HepG2 (cell line): ENCODE results near the gene RASSF7. TPM values are rescaled to one million over a fixed set of nuclear protein-coding genes. Genes with fewer than 3 reads are reported as not detected.

Source experiments
- ARNTL ChIP-seq: sonication (generic); formaldehyde crosslinking; IDR thresholded peaks from 2 replicates; pipeline ENCODE4 v1.4.0; 2020; ENCODE audit warnings: mild to moderate bottlenecking, missing genetic modification reagents
- E2F1 ChIP-seq: sonication (generic); formaldehyde crosslinking; IDR thresholded peaks from 2 replicates; pipeline ENCODE4 v1.5.0; 2020; ENCODE audit warnings: missing genetic modification reagents
- ETV5 ChIP-seq: IDR thresholded peaks from 2 replicates; pipeline ENCODE4 v1.6.1; 2018; ENCODE audit warnings: missing biosample characterization, missing genetic modification reagents, inconsistent platforms, borderline replicate concordance
- GMEB2 ChIP-seq: IDR thresholded peaks from 2 replicates; pipeline ENCODE4 v1.6.1; 2016; ENCODE audit warnings: missing biosample characterization, missing genetic modification reagents, low read depth
- HNF4A ChIP-seq: sonication (generic); formaldehyde crosslinking; IDR thresholded peaks from 2 replicates; pipeline ENCODE4 v1.4.0; 2020; ENCODE audit warnings: missing genetic modification reagents
- IRF2 ChIP-seq: IDR thresholded peaks from 2 replicates; pipeline ENCODE4 v1.6.1; 2018; ENCODE audit warnings: missing genetic modification reagents, missing compliant biosample characterization
- JUNB ChIP-seq: sonication (generic); formaldehyde crosslinking; IDR thresholded peaks from 2 replicates; pipeline ENCODE4 v1.8.0; 2022; ENCODE audit warnings: missing genetic modification reagents, mild to moderate bottlenecking, borderline replicate concordance
- MEIS1 ChIP-seq: sonication (generic); formaldehyde crosslinking; IDR thresholded peaks from 2 replicates; pipeline ENCODE4 v1.9.0; 2021; ENCODE audit warnings: mild to moderate bottlenecking, missing genetic modification reagents, moderate library complexity, borderline replicate concordance
- MTF2 ChIP-seq: sonication (generic); formaldehyde crosslinking; IDR thresholded peaks from 2 replicates; pipeline ENCODE4 v1.5.0; 2020; ENCODE audit warnings: missing genetic modification reagents, borderline replicate concordance
- SMARCE1 ChIP-seq: fragments of 450-650 bp; IDR thresholded peaks from 2 replicates; pipeline ENCODE4 v1.6.1; 2017; ENCODE audit warnings: borderline replicate concordance
- SNRNP70 ChIP-seq: fragments of 200-400 bp; formaldehyde crosslinking; IDR thresholded peaks from 2 replicates; pipeline ENCODE4 v1.6.1; 2017; ENCODE audit warnings: mild to moderate bottlenecking, low read depth, low read length, moderate library complexity
- TFDP1 ChIP-seq: IDR thresholded peaks from 2 replicates; pipeline ENCODE4 v1.6.1; 2016; ENCODE audit warnings: missing compliant biosample characterization, missing genetic modification reagents, borderline replicate concordance
- THAP11 ChIP-seq: IDR thresholded peaks from 2 replicates; pipeline ENCODE4 v1.6.1; 2016; ENCODE audit warnings: missing biosample characterization, missing genetic modification reagents
- ZMAT5 ChIP-seq: sonication (generic); formaldehyde crosslinking; IDR thresholded peaks from 2 replicates; pipeline ENCODE4 v1.5.0; 2020; ENCODE audit warnings: mild to moderate bottlenecking, low read depth, missing genetic modification reagents, borderline replicate concordance
- ZNF136 ChIP-seq: sonication (generic); formaldehyde crosslinking; IDR thresholded peaks from 2 replicates; pipeline ENCODE4 v1.8.1; 2022; ENCODE audit warnings: low read depth, mild to moderate bottlenecking, moderate library complexity, missing genetic modification reagents
- ZNF282 ChIP-seq: fragments of 450-650 bp; IDR thresholded peaks from 2 replicates; pipeline ENCODE4 v1.6.1; 2018; ENCODE audit not compliant: partially characterized antibody
- ZNF577 ChIP-seq: sonication (generic); formaldehyde crosslinking; IDR thresholded peaks from 2 replicates; pipeline ENCODE4 v1.4.0; 2020; ENCODE audit warnings: mild to moderate bottlenecking, low read depth, missing genetic modification reagents, borderline replicate concordance
- ZNF589 ChIP-seq: sonication (generic); formaldehyde crosslinking; conservative IDR thresholded peaks from 2 replicates; pipeline ENCODE4 v1.8.0; 2022; ENCODE audit warnings: mild to moderate bottlenecking, moderate library complexity, missing genetic modification reagents
- ZNF607 ChIP-seq: sonication (generic); formaldehyde crosslinking; IDR thresholded peaks from 2 replicates; pipeline ENCODE4 v1.5.1; 2020; ENCODE audit warnings: missing genetic modification reagents, mild to moderate bottlenecking, borderline replicate concordance
- polyA plus RNA-seq, 8 experiments: library from polyadenylated mRNA; depleted of rRNA in 3 of 8; stranded (reverse) in 7 of 8; unstranded in 1 of 8; fragments of >200 nt; fragmentation: Illumina TruSeq in 4 of 8; extraction: Trizol in 4 of 8; gene quantifications; 2 replicates each; pipeline versions ENCODE4 v1.2.1 to v1.2.3, GENCODE V29; 2011 to 2016; ENCODE audit warnings: low read depth in 4 of 8, missing spikeins in 1 of 8, mixed read lengths in 1 of 8; ENCODE audit not compliant: insufficient read depth in 1 of 8
- total RNA-seq, 5 experiments: library from RNA; depleted of rRNA; stranded (reverse); fragments of >200 nt; fragmentation: Illumina TruSeq; extraction: Trizol; gene quantifications; 2 replicates each; pipeline ENCODE4 v1.2.3, GENCODE V29; 2016; ENCODE audit warnings: low read depth in 1 of 5
- TF ChIP-seq, protein P1 (sequence below): sonication (generic); formaldehyde crosslinking; IDR thresholded peaks from 2 replicates; pipeline ENCODE4 v1.8.0; 2022; ENCODE audit warnings: missing genetic modification reagents, mild to moderate bottlenecking, moderate library complexity, borderline replicate concordance
- TF ChIP-seq, protein P2 (sequence below): sonication (generic); formaldehyde crosslinking; IDR thresholded peaks from 2 replicates; pipeline ENCODE4 v1.4.0; 2020; ENCODE audit warnings: mild to moderate bottlenecking, missing genetic modification reagents

The RASSF7 gene
- total and polyA plus RNA-seq, 2 of the 13 experiments (the other 11 are each of a cell fraction or from before 2014, with no cell fraction given), result 20.2 to 28.6 TPM

- TF ChIP-seq GMEB2 (CRISPR knock-in tag), result no peak
- TF ChIP-seq SMARCE1, result no peak
- TF ChIP-seq ARNTL (CRISPR knock-in tag), result no peak
- TF ChIP-seq TFDP1 (CRISPR knock-in tag), result peak; percentile 47; the same call in 1 of the 2 replicates
- 0 out of 2 replicates have a peak, but pooled peaks have one; percentile 30 for TF ChIP-seq ETV5 (CRISPR knock-in tag)
- TF ChIP-seq ZMAT5, result no peak
- no peak for TF ChIP-seq ZNF136 (CRISPR knock-in tag)
- TF ChIP-seq MEIS1 (CRISPR knock-in tag), result no peak
- no peak for TF ChIP-seq ZNF589 (CRISPR knock-in tag)
- TF ChIP-seq, protein P1, sequence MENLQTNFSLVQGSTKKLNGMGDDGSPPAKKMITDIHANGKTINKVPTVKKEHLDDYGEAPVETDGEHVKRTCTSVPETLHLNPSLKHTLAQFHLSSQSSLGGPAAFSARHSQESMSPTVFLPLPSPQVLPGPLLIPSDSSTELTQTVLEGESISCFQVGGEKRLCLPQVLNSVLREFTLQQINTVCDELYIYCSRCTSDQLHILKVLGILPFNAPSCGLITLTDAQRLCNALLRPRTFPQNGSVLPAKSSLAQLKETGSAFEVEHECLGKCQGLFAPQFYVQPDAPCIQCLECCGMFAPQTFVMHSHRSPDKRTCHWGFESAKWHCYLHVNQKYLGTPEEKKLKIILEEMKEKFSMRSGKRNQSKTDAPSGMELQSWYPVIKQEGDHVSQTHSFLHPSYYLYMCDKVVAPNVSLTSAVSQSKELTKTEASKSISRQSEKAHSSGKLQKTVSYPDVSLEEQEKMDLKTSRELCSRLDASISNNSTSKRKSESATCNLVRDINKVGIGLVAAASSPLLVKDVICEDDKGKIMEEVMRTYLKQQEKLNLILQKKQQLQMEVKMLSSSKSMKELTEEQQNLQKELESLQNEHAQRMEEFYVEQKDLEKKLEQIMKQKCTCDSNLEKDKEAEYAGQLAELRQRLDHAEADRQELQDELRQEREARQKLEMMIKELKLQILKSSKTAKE (CRISPR knock-in tag), result no peak
- no peak for TF ChIP-seq IRF2 (CRISPR knock-in tag)
- TF ChIP-seq JUNB (CRISPR knock-in tag), result no peak
- no peak for TF ChIP-seq HNF4A (CRISPR knock-in tag)
- TF ChIP-seq THAP11, result peak; percentile 21; the same call in 1 of the 2 replicates
- no peak for TF ChIP-seq ZNF282
- TF ChIP-seq ZNF577 (CRISPR knock-in tag), result no peak
- no peak for TF ChIP-seq ZNF607
- TF ChIP-seq E2F1 (CRISPR knock-in tag), result peak; percentile 25; the same call in 1 of the 2 replicates
- TF ChIP-seq MTF2 (CRISPR knock-in tag), result no peak
- no peak for TF ChIP-seq SNRNP70
- TF ChIP-seq, protein P2, sequence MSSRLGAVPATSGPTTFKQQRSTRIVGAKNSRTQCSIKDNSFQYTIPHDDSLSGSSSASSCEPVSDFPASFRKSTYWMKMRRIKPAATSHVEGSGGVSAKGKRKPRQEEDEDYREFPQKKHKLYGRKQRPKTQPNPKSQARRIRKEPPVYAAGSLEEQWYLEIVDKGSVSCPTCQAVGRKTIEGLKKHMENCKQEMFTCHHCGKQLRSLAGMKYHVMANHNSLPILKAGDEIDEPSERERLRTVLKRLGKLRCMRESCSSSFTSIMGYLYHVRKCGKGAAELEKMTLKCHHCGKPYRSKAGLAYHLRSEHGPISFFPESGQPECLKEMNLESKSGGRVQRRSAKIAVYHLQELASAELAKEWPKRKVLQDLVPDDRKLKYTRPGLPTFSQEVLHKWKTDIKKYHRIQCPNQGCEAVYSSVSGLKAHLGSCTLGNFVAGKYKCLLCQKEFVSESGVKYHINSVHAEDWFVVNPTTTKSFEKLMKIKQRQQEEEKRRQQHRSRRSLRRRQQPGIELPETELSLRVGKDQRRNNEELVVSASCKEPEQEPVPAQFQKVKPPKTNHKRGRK (CRISPR knock-in tag), result no peak
Measured at GRCh38 chr11:568306-569157, 7.8 kb downstream of the RASSF7 start (continued).
